Osteoblast (primary cell): ENCODE results near the gene FBXL17. TPM values are rescaled to one million over a fixed set of nuclear protein-coding genes. Genes with fewer than 3 reads are reported as not detected.

ENCODE experiments used
- DNase-seq: peaks from one replicate; pipeline ENCODE4 v3.0.0; 2011; ENCODE audit warnings: low spot score, mixed read lengths; ENCODE audit not compliant: insufficient read length; ENCODE audit errors: missing footprints
- H2AFZ ChIP-seq: 2 replicates; pipeline ENCODE4 v1.6.0; 2011; ENCODE audit warnings: mild to moderate bottlenecking, low read length
- H3K27ac ChIP-seq: 2 replicates; pipeline ENCODE4 v1.5.1; 2011; ENCODE audit warnings: mild to moderate bottlenecking, low read depth, low read length, moderate library complexity
- H3K27me3 ChIP-seq: 2 replicates; pipeline ENCODE4 v1.6.0; 2012; ENCODE audit warnings: mild to moderate bottlenecking, control low read depth, inconsistent platforms, low read length, moderate library complexity; ENCODE audit not compliant: insufficient read depth
- H3K36me3 ChIP-seq: 2 replicates; pipeline ENCODE4 v1.5.1; 2011; ENCODE audit warnings: mild to moderate bottlenecking, low read length, control low read depth, moderate library complexity; ENCODE audit not compliant: insufficient read depth
- H3K4me1 ChIP-seq: 2 replicates; pipeline ENCODE4 v1.5.1; 2011; ENCODE audit warnings: mild to moderate bottlenecking, low read length, control low read depth, moderate library complexity; ENCODE audit not compliant: insufficient read depth
- H3K4me2 ChIP-seq: 2 replicates; pipeline ENCODE4 v1.6.0; 2011; ENCODE audit warnings: mild to moderate bottlenecking, low read length; ENCODE audit not compliant: insufficient read depth
- H3K4me3 ChIP-seq: fragments of 200-600 bp; sonication (generic); 3 replicates; pipeline ENCODE4 v1.5.1; 2012; ENCODE audit warnings: mild to moderate bottlenecking, low read length, inconsistent platforms; ENCODE audit not compliant: insufficient read depth
- H3K79me2 ChIP-seq: 2 replicates; pipeline ENCODE4 v1.6.0; 2012; ENCODE audit warnings: mild to moderate bottlenecking, low read length, control low read depth, inconsistent platforms; ENCODE audit not compliant: insufficient read depth
- H3K9me3 ChIP-seq: 2 replicates; pipeline ENCODE4 v1.5.1; 2011; ENCODE audit warnings: low read depth, low read length, control low read depth
- H4K20me1 ChIP-seq: 2 replicates; pipeline ENCODE4 v1.6.0; 2012; ENCODE audit warnings: mild to moderate bottlenecking, low read length, control low read depth; ENCODE audit not compliant: insufficient read depth
- total RNA-seq: library from RNA; depleted of rRNA; stranded (reverse); fragments of >200 nt; gene quantifications from 2 replicates; pipeline ENCODE4 v1.2.3, GENCODE V29; 2012
- TF ChIP-seq, protein P1 (sequence below): IDR thresholded peaks from 2 replicates; pipeline ENCODE4 v1.5.1; 2011; ENCODE audit warnings: mild to moderate bottlenecking, low read depth, low read length, moderate library complexity; ENCODE audit errors: extremely low read depth

Gene FBXL17
- total RNA-seq, 1 donor = 19.5 TPM

DNA sequence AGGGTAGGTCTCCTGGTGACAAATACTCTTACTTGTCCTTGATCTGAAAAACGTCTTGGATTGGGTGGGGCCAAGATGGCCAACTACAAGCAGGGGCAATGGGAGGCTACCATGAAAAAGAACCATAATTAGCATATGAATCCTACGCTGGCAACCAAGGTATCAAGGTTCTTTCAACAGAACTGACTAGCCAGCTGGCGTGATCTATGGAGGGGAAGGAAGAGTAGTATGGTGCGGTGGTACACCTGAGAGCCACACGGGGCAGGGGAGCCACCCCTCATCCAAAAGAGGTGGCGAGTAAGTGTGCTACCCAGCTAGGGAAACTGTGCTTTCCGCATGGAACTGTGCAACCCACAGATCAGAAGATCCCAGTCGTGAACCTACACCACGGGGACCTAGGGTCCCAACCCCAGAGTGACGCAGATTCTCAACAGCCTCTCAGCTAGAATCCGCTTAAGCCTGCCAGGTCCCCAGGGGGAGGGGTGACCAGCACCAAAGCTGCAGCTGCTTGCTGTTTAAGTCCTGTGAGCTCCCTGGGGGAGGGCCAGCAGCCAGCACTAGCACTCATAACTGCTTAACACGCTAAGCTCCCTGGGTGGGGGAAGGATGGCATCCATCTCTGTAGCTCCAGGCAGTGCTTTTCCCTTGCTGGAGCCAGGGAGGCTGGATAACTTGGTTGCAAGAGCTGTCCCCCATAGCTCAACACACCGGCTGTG is 334.8 kb downstream of the FBXL17 start:
- Histone ChIP-seq H3K27ac (no peak overlapping the region), H3K36me3 (no peaks in the 10 kb centered on the region), H3K4me3 (no peak overlapping the region), H3K4me1 (no peaks in the 10 kb centered on the region), H2AFZ (no peak overlapping the region), H3K4me2 (no peak overlapping the region), H4K20me1 (no peaks in the 10 kb centered on the region), H3K27me3 (no peaks in the 10 kb centered on the region), H3K9me3 (no peaks in the 10 kb centered on the region), H3K79me2 (no peaks in the 10 kb centered on the region)
- DNase-seq = no peak
- TF ChIP-seq, protein P1, sequence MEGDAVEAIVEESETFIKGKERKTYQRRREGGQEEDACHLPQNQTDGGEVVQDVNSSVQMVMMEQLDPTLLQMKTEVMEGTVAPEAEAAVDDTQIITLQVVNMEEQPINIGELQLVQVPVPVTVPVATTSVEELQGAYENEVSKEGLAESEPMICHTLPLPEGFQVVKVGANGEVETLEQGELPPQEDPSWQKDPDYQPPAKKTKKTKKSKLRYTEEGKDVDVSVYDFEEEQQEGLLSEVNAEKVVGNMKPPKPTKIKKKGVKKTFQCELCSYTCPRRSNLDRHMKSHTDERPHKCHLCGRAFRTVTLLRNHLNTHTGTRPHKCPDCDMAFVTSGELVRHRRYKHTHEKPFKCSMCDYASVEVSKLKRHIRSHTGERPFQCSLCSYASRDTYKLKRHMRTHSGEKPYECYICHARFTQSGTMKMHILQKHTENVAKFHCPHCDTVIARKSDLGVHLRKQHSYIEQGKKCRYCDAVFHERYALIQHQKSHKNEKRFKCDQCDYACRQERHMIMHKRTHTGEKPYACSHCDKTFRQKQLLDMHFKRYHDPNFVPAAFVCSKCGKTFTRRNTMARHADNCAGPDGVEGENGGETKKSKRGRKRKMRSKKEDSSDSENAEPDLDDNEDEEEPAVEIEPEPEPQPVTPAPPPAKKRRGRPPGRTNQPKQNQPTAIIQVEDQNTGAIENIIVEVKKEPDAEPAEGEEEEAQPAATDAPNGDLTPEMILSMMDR = no peak

DNA sequence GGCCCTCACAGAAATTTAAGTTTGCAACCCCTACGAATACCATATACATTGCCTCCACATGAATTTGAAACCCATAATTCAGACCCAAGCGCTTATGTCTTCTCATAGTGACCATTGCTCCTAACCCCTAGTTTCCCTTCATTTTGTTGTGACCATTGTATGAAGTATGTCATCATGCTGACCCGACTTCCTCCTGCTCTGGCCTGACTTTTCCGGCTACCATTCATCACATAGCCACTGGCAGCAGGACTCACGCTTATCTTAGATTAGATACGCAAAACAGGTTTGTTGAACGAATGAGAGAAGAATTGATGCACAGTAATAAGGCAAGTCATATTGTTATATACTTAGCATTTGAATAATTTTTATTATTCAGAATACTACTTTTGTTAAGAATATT is 345.4 kb downstream of the FBXL17 start:
- no peak overlapping the region for H3K27ac ChIP-seq
- no peak overlapping the region for H2AFZ ChIP-seq
- H3K4me2 ChIP-seq = no peak overlapping the region

DNA sequence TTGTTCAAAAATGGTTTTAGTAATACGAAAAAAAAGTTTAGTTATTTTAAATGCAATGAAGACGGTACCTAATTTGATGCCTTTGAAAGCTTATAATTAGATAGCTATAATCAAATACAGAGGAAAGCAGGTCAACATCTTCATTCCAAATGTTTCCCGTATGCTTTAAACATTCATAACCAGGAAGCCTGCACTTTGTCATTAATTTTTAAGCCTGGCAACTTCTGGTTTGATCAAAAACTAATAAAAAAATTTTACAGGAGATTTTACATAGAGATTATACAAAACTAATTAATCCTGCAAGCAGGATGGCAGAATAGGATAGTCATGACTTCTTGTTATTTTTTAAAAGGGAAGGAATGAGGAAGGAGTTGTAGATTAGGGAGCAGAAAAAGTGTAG is 353.0 kb downstream of the FBXL17 start:
- no peak overlapping the region for H3K27ac ChIP-seq
- no peaks in the 10 kb centered on the region for H4K20me1 ChIP-seq
- H3K4me1 ChIP-seq = no peaks in the 10 kb centered on the region
- no peak overlapping the region for H3K4me2 ChIP-seq
- H2AFZ ChIP-seq = no peak overlapping the region
- H3K4me3 ChIP-seq = no peak overlapping the region
- no peak for DNase-seq
- no peaks in the 10 kb centered on the region for H3K36me3 ChIP-seq
- H3K79me2 ChIP-seq = no peaks in the 10 kb centered on the region
- TF ChIP-seq, protein P1 = no peak
- H3K9me3 ChIP-seq = no peaks in the 10 kb centered on the region
- no peaks in the 10 kb centered on the region for H3K27me3 ChIP-seq

More for the DNA sequence above, 345.4 kb downstream of the FBXL17 start:
- DNase-seq = no peak
- Histone ChIP-seq H3K9me3 (no peaks in the 10 kb centered on the region), H3K4me3 (no peak overlapping the region), H3K79me2 (no peaks in the 10 kb centered on the region), H3K27me3 (no peaks in the 10 kb centered on the region), H3K4me1 (no peaks in the 10 kb centered on the region), H3K36me3 (no peaks in the 10 kb centered on the region), H4K20me1 (no peaks in the 10 kb centered on the region)
- TF ChIP-seq, protein P1 = no peak

DNA sequence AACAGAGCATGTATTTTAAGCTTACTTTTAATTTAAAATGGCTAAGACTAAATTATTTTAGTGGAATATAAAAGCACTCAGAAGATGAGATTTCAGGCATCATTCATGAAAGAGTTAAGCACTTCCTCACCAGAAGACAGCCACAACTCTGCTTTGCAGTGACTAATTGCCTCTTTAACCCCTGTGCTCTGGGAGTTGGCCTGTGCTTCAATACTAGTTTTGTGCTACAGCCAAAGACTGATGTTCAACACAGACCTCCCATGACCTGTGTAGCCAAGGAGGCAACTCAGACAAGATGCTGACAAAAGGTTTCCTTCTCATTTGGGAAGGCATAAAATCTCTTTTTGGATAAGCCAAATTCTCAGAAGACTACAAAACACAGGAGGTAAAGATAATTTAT is 353.5 kb downstream of the FBXL17 start:
- Histone ChIP-seq H3K4me3 (no peak overlapping the region), H3K79me2 (no peaks in the 10 kb centered on the region), H4K20me1 (no peaks in the 10 kb centered on the region), H3K9me3 (no peaks in the 10 kb centered on the region), H3K36me3 (no peaks in the 10 kb centered on the region), H3K27me3 (no peaks in the 10 kb centered on the region), H3K4me1 (no peaks in the 10 kb centered on the region), H2AFZ (no peak overlapping the region), H3K27ac (no peak overlapping the region), H3K4me2 (no peak overlapping the region)
- no peak for DNase-seq
- TF ChIP-seq, protein P1 = no peak
